ENCODE data around the gene RAP1GAP2.
"Not testable (repeated sequence)": the region's sequence is repeated elsewhere in the genome, so short reads cannot be mapped to it uniquely, and the experiment has no call there.

The RAP1GAP2 gene

DNA sequence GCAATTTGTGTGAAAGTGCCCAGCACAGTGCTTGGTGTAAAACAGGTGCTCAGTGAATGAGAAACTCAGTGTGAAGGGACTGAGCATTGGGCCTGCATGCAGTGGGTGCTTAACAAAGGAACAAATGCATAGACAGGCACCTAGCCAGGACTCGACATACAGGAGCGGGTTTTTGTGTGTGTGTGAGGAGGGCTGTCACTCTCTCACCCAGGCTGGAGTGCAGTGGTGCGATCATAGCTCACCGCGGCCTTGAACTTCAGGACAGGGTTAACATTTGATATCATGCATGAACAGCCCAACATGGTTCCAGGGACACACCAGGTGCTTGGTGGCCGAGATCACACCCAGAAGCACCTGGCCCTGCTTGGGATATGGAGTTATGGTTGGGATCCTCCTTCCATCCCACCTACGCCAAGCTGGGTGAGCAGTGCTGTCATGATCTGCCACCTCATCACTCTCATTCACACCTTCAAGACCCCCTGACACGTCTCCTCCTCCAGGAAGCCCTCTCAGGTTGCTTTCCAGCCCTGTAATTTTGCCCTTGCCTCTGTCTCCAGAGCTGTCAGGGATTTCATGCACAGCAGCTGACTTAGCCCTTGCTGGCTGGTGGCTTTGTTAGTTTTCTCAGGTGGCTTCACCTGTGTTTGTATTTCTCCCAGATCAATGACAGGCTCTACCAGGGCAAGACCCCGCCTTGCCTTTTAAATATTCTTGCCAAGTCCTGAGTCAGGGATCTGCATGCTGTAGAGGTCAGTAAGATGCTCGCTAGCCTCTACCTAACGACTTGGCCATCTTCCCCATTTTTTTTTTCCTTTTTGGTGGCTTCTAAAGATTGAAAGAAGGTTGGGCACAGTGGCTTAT lies 200.8 kb downstream of the RAP1GAP2 start:
- no peak for TF ChIP-seq CTCF (IDR thresholded peaks at IDR 0.05; ENCODE audit: low read length)
- no peak for TF ChIP-seq EZH2 (IDR thresholded peaks at IDR 0.05; ENCODE audit: borderline replicate concordance, low read length)
- Histone ChIP-seq H3K9ac (ENCODE audit: low read length) (no peak overlapping the region), H3K27me3 (ENCODE audit: insufficient read depth, low read length) (no peaks in the 10 kb centered on the region; the same call in 1 of the 2 replicates), H3F3A (ENCODE audit: insufficient read depth, low read length) (no peaks in the 10 kb centered on the region), H3K79me2 (ENCODE audit: insufficient read depth, low read length) (no peaks in the 10 kb centered on the region), H3K9me2 (ENCODE audit: low read depth, low read length) (no peaks in the 10 kb centered on the region), H2AFZ (ENCODE audit: low read length) (no peak overlapping the region), H3K9me3 (ENCODE audit: low read length) (no peaks in the 10 kb centered on the region), H3K27ac (ENCODE audit: low read depth, low read length, poor library complexity, severe bottlenecking) (no peak overlapping the region), H3K4me3 (ENCODE audit: low read depth, low read length, poor library complexity, severe bottlenecking) (no peak overlapping the region), H3K4me2 (ENCODE audit: low read length) (no peak overlapping the region), H3K4me1 (ENCODE audit: insufficient read depth, low read length, severe bottlenecking) (peaks cover 7% of the 10 kb centered on the region), H4K20me1 (ENCODE audit: insufficient read depth, low read length) (no peaks in the 10 kb centered on the region), H3K36me3 (ENCODE audit: insufficient read depth, low read length) (no peaks in the 10 kb centered on the region)

DNA sequence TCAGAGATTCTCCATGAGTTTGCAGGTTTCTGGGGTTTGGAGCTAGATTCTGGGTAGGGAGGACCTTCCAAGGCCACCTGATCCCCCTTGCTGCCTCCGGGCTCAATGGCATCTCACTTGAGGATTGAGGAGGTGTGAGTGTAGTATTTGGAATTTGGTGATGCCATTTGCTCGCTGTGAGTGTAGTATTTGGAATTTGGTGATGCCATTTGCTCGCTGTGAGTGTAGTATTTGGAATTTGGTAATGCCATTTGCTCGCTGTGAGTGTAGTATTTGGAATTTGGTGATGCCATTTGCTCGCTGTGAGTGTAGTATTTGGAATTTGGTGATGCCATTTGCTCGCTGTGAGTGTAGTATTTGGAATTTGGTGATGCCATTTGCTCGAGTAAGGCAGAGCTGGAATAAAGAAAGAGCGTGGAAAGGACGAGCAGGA lies 202.2 kb downstream of the RAP1GAP2 start:
- H3K27ac ChIP-seq (ENCODE audit: low read depth, low read length, poor library complexity, severe bottlenecking) = not testable (repeated sequence)

GRCh38 chr17:3002538-3003295 lies 206.5 kb downstream of the RAP1GAP2 start:
- TF ChIP-seq EZH2 (IDR thresholded peaks at IDR 0.05; ENCODE audit: borderline replicate concordance, low read length) (no peak), CTCF (IDR thresholded peaks at IDR 0.05; ENCODE audit: low read length) (no peak)
- Histone ChIP-seq H4K20me1 (ENCODE audit: insufficient read depth, low read length) (no peaks in the 10 kb centered on the region), H3K27ac (ENCODE audit: low read depth, low read length, poor library complexity, severe bottlenecking) (peak overlapping the region; percentile 93), H3K9ac (ENCODE audit: low read length) (peak overlapping the region; percentile 36; the same call in 1 of the 2 replicates), H2AFZ (ENCODE audit: low read length) (no peak overlapping the region), H3K27me3 (ENCODE audit: insufficient read depth, low read length) (no peaks in the 10 kb centered on the region; the same call in 1 of the 2 replicates), H3K9me2 (ENCODE audit: low read depth, low read length) (no peaks in the 10 kb centered on the region), H3K36me3 (ENCODE audit: insufficient read depth, low read length) (no peaks in the 10 kb centered on the region), H3K79me2 (ENCODE audit: insufficient read depth, low read length) (no peaks in the 10 kb centered on the region), H3K9me3 (ENCODE audit: low read length) (no peaks in the 10 kb centered on the region), H3K4me2 (ENCODE audit: low read length) (peak overlapping the region; percentile 33), H3K4me1 (ENCODE audit: insufficient read depth, low read length, severe bottlenecking) (peaks cover 37% of the 10 kb centered on the region), H3F3A (ENCODE audit: insufficient read depth, low read length) (no peaks in the 10 kb centered on the region), H3K4me3 (ENCODE audit: low read depth, low read length, poor library complexity, severe bottlenecking) (peak overlapping the region; percentile 12)

More for the DNA sequence above, 202.2 kb downstream of the RAP1GAP2 start:
- H3K79me2 ChIP-seq (ENCODE audit: insufficient read depth, low read length); H3K9me3 ChIP-seq (ENCODE audit: low read length); H4K20me1 ChIP-seq (ENCODE audit: insufficient read depth, low read length); H3K36me3 ChIP-seq (ENCODE audit: insufficient read depth, low read length); H3K4me3 ChIP-seq (ENCODE audit: low read depth, low read length, poor library complexity, severe bottlenecking); H3K9ac ChIP-seq (ENCODE audit: low read length); H3K9me2 ChIP-seq (ENCODE audit: low read depth, low read length); H3K27me3 ChIP-seq (ENCODE audit: insufficient read depth, low read length); H3F3A ChIP-seq (ENCODE audit: insufficient read depth, low read length); H3K4me2 ChIP-seq (ENCODE audit: low read length); H2AFZ ChIP-seq (ENCODE audit: low read length): not testable (repeated sequence)
- H3K4me1 ChIP-seq (ENCODE audit: insufficient read depth, low read length, severe bottlenecking) = peaks cover 22% of the 10 kb centered on the region

Measured in OCI-LY1 (cell line).